Endothelial cell of umbilical vein (primary cell): ENCODE data around the gene MRGPRE. TPM values are rescaled to one million over a fixed set of nuclear protein-coding genes. Genes with fewer than 3 reads are reported as not detected.

Experiments used
- BruUV-seq: library from RNA; stranded (reverse); fragments of 400-500 nt; replicated peaks from 2 replicates; lab custom pipeline; 2021; lab: Mats Ljungman, UMichigan
- CTCF ChIA-PET: fragments of 300-600, 350-600 bp; sonication (Branson Sonifier 250); formaldehyde crosslinking; loops from one replicate; lab custom pipeline; 2021; ENCODE audit warnings: antibody characterized with exemption, inconsistent platforms; lab: Charles Lee
- POLR2A ChIA-PET: fragments of 300-600, 350-600 bp; sonication (Branson Sonifier 250); formaldehyde crosslinking; loops from one replicate; lab custom pipeline; 2021; ENCODE audit warnings: antibody characterized with exemption, inconsistent platforms; lab: Charles Lee
- DNase-seq: peaks from one replicate; pipeline ENCODE4 v3.0.0-alpha.2; 2011; ENCODE audit warnings: low read depth, low spot score
- FAIRE-seq: peaks from 2 replicates; lab custom pipeline; 2011; peaks lifted over from hg19 to GRCh38; lab: Jason Lieb, UNC
- H2AFZ ChIP-seq: 2 replicates; pipeline ENCODE4 v1.6.0; 2012; ENCODE audit warnings: low read depth, low read length, control low read depth, inconsistent platforms
- H3K27ac ChIP-seq: 2 replicates; pipeline ENCODE4 v1.5.1; 2011; ENCODE audit warnings: low read depth, mild to moderate bottlenecking, control low read depth, low read length, moderate library complexity; ENCODE audit not compliant: insufficient read depth
- H3K27me3 ChIP-seq, 2 experiments: 2 replicates each; pipeline versions ENCODE4 v1.6.0 to v1.6.1; 2011; ENCODE audit warnings: low read length in 2 of 2, mixed read lengths in 1 of 2; ENCODE audit not compliant: control insufficient read depth in 2 of 2, insufficient read depth in 2 of 2
- H3K36me3 ChIP-seq, 2 experiments: 2 replicates in 1 of 2; 3 replicates in 1 of 2; pipeline ENCODE4 v1.5.1; 2011; ENCODE audit warnings: low read length in 2 of 2, mild to moderate bottlenecking in 1 of 2, moderate library complexity in 1 of 2; ENCODE audit not compliant: control insufficient read depth in 2 of 2, insufficient read depth in 2 of 2; ENCODE audit errors: extremely low read depth in 1 of 2
- H3K4me1 ChIP-seq: 3 replicates; pipeline ENCODE4 v1.5.1; 2011; ENCODE audit warnings: mild to moderate bottlenecking, low read length; ENCODE audit not compliant: control insufficient read depth, insufficient read depth; ENCODE audit errors: extremely low read depth
- H3K4me2 ChIP-seq: 2 replicates; pipeline ENCODE4 v1.6.1; 2011; ENCODE audit warnings: low read length, control low read depth, mixed read lengths; ENCODE audit not compliant: insufficient read depth
- H3K4me3 ChIP-seq, 3 experiments: fragments of 200-600 bp in 1 of 3; sonication (generic), shearing (Covaris generic) in 1 of 3; replicated peaks in 1 of 3; 2 replicates each; pipeline ENCODE4 v1.5.1; 2011 to 2016; ENCODE audit warnings: control low read depth in 3 of 3, low read length in 3 of 3, mild to moderate bottlenecking in 2 of 3, inconsistent platforms in 1 of 3, low read depth in 1 of 3, moderate library complexity in 1 of 3; ENCODE audit not compliant: insufficient read depth in 1 of 3
- H3K79me2 ChIP-seq: 2 replicates; pipeline ENCODE4 v1.6.0; 2012; ENCODE audit warnings: low read length, inconsistent platforms; ENCODE audit not compliant: control insufficient read depth, insufficient read depth
- H3K9ac ChIP-seq: replicated peaks from 2 replicates; pipeline ENCODE3; 2011; ENCODE audit warnings: low read length, control low read depth; ENCODE audit not compliant: insufficient read depth; ENCODE audit errors: extremely low read depth
- H3K9me1 ChIP-seq: replicated peaks from 3 replicates; pipeline ENCODE4 v1.6.0; 2011; ENCODE audit warnings: mild to moderate bottlenecking, low read length; ENCODE audit not compliant: control insufficient read depth, insufficient read depth; ENCODE audit errors: extremely low read depth
- H3K9me3 ChIP-seq: replicated peaks from 2 replicates; pipeline ENCODE4 v1.5.1; 2012; ENCODE audit warnings: low read length, inconsistent platforms; ENCODE audit not compliant: control insufficient read depth, insufficient read depth
- H4K20me1 ChIP-seq: replicated peaks from 2 replicates; pipeline ENCODE3; 2011; ENCODE audit warnings: mild to moderate bottlenecking, low read length; ENCODE audit not compliant: control insufficient read depth, insufficient read depth; ENCODE audit errors: extremely low read depth
- CTCF ChIP-seq, 2 donors: IDR thresholded peaks; 1 replicate in 1 of 2; 2 replicates in 1 of 2; pipeline ENCODE4 v1.5.1; 2011; ENCODE audit warnings: low read length in 2 of 2, mild to moderate bottlenecking in 2 of 2, moderate library complexity in 2 of 2, control low read depth in 1 of 2, inconsistent platforms in 1 of 2, low read depth in 1 of 2; ENCODE audit not compliant: insufficient read depth in 1 of 2; ENCODE audit errors: extremely low read depth in 1 of 2
- EZH2 ChIP-seq: IDR thresholded peaks from 2 replicates; pipeline ENCODE4 v1.6.1; 2012; ENCODE audit warnings: borderline replicate concordance, low read depth, mild to moderate bottlenecking, moderate library complexity, low read length, inconsistent platforms; ENCODE audit not compliant: severe bottlenecking
- FOS ChIP-seq: IDR thresholded peaks from 2 replicates; pipeline ENCODE4 v1.6.1; 2011; ENCODE audit warnings: mild to moderate bottlenecking, low read length, moderate library complexity, borderline replicate concordance; ENCODE audit not compliant: insufficient read depth
- GATA2 ChIP-seq: IDR thresholded peaks from 2 replicates; pipeline ENCODE4 v1.7.0; 2011; ENCODE audit warnings: low read depth, mild to moderate bottlenecking, moderate library complexity, mixed read lengths, low read length; ENCODE audit not compliant: insufficient read length, insufficient read depth
- JUN ChIP-seq: IDR thresholded peaks from 2 replicates; pipeline ENCODE4 v1.6.1; 2011; ENCODE audit warnings: borderline replicate concordance, low read depth; ENCODE audit not compliant: insufficient read length, insufficient read depth
- MAX ChIP-seq: IDR thresholded peaks from 2 replicates; pipeline ENCODE4 v1.6.1; 2011; ENCODE audit not compliant: insufficient read depth, insufficient read length
- MYC ChIP-seq: IDR thresholded peaks from one replicate; pipeline ENCODE4 v1.6.1; 2011; ENCODE audit warnings: mild to moderate bottlenecking, low read depth, low read length
- POLR2A ChIP-seq: IDR thresholded peaks from 2 replicates; pipeline ENCODE4 v1.6.1; 2012; ENCODE audit warnings: low read depth, mild to moderate bottlenecking, control low read depth, low read length
- POLR2AphosphoS5 ChIP-seq: IDR thresholded peaks from 2 replicates; pipeline ENCODE4 v1.6.1; 2012; ENCODE audit warnings: low read depth, mild to moderate bottlenecking, control low read depth, low read length, moderate library complexity; ENCODE audit not compliant: insufficient read depth
- dilution Hi-C: fragments of 300-500 bp; cut with MboI; formaldehyde crosslinking; loops from one replicate; pipeline ENCODE4 v1.15.0; 2019; ENCODE audit warnings: low sequenced_read_pairs; ENCODE audit not compliant: extremely low pct_ligation_motif_present
- intact Hi-C: fragments of 100-400 bp; cut with micrococcal nuclease; formaldehyde crosslinking; loops from one replicate; pipeline ENCODE4 v1.10.0; 2022
- polyA plus RNA-seq, 4 experiments: library from polyadenylated mRNA; depleted of rRNA in 3 of 4; stranded (reverse) in 3 of 4; unstranded in 1 of 4; fragments of >200 nt; gene quantifications; 2 replicates each; pipeline versions ENCODE4 v1.2.1 to v1.2.3, GENCODE V29; 2011 to 2012; ENCODE audit warnings: missing spikeins in 1 of 4
- total RNA-seq: library from RNA; stranded (reverse); gene quantifications from 2 replicates; pipeline ENCODE4 v1.2.3, GENCODE V29; 2021

Gene MRGPRE
- total and polyA plus RNA-seq, 2 donors (not counting 3 experiments of a cell fraction or from before 2014, with no cell fraction given) = not detected

GRCh38 chr11:3191586-3192324 is 40.5 kb downstream of the MRGPRE start:
- CTCF ChIA-PET = interaction anchor here (0.9 to 2.0 kb wide), 3 partner anchors 15 to 24 kb away, joined by 3 to 4 read pairs (median 4); no protein-coding TSS in a partner anchor

More at GRCh38 chr11:3191586-3192324, 40.5 kb downstream of the MRGPRE start:
- Histone ChIP-seq H3K79me2 (no peaks in the 10 kb centered on the region), H2AFZ (no peak overlapping the region), H3K27me3 (peaks cover 0 to 4% of the 10 kb centered on the region in 2 experiments), H3K9ac (no peak overlapping the region), H4K20me1 (no peaks in the 10 kb centered on the region), H3K27ac (no peak overlapping the region), H3K36me3 (no peaks in the 10 kb centered on the region), H3K9me3 (no peaks in the 10 kb centered on the region), H3K9me1 (no peaks in the 10 kb centered on the region), H3K4me1 (no peaks in the 10 kb centered on the region), H3K4me3 (no peak overlapping the region), H3K4me2 (no peak overlapping the region)
- TF ChIP-seq GATA2 (no peak), JUN (no peak), MAX (no peak), MYC (no peak), POLR2A (no peak), POLR2AphosphoS5 (no peak), EZH2 (no peak), FOS (no peak), CTCF (IDR thresholded peaks at IDR 0.05; ENCODE audit: extremely low read depth in 1 of 2, insufficient read depth in 1 of 2, low read depth in 1 of 2, low read length in 2 of 2) (no peak)
- intact Hi-C loops = no loop called here
- BruUV-seq = no TSS peak
- FAIRE-seq = no peak
- POLR2A ChIA-PET = no interaction called here
- DNase-seq = no peak
- dilution Hi-C loops = no loop called here
